RPMI7951 (cell line): ENCODE results near the gene BOC. TPM values are rescaled to one million over a fixed set of nuclear protein-coding genes. Genes with fewer than 3 reads are reported as not detected.

ENCODE experiments used
- DNase-seq: peaks from one replicate; pipeline ENCODE4 v3.0.0-alpha.2; 2012; ENCODE audit warnings: low read depth
- total RNA-seq: library from RNA; depleted of rRNA; stranded (reverse); fragments of >200 nt; shearing (Covaris generic); gene quantifications from 2 replicates; pipeline ENCODE4 v1.2.3, GENCODE V29; 2014

BOC gene
- total RNA-seq, 1 experiment from 2014 or later = 9.6 TPM

- no peak for DNase-seq
Observed at GRCh38 chr3:113223475-113224281, 12.3 kb downstream of the BOC start.

GRCh38 chr3:113225286-113225685 lies 13.9 kb downstream of the BOC start:
- DNase-seq = no peak

GRCh38 chr3:113226491-113226890 lies 15.1 kb downstream of the BOC start:
- DNase-seq = no peak

- DNase-seq = no peak
Observed at GRCh38 chr3:113227146-113227545, 15.8 kb downstream of the BOC start.

GRCh38 chr3:113228498-113229286 lies 17.3 kb downstream of the BOC start:
- no peak for DNase-seq

GRCh38 chr3:113231391-113231790 lies 20.0 kb downstream of the BOC start:
- DNase-seq = peak; percentile 91

GRCh38 chr3:113231827-113232253 lies 20.5 kb downstream of the BOC start:
- DNase-seq = peak; percentile 96

- DNase-seq = peak; percentile 50
Observed at GRCh38 chr3:113232342-113232741, 21.0 kb downstream of the BOC start.

GRCh38 chr3:113233497-113233896 lies 22.1 kb downstream of the BOC start:
- no peak for DNase-seq

GRCh38 chr3:113234028-113234427 lies 22.7 kb downstream of the BOC start:
- no peak for DNase-seq

- peak; percentile 71 for DNase-seq
Observed at GRCh38 chr3:113234688-113235260, 23.4 kb downstream of the BOC start.

GRCh38 chr3:113238503-113238902 lies 27.1 kb downstream of the BOC start:
- DNase-seq = no peak

GRCh38 chr3:113240841-113241240 lies 29.5 kb downstream of the BOC start:
- DNase-seq = peak; percentile 66

GRCh38 chr3:113241292-113242095 lies 30.1 kb downstream of the BOC start:
- peak; percentile 72 for DNase-seq

- peak; percentile 85 for DNase-seq
Observed at GRCh38 chr3:113242096-113242581, 30.8 kb downstream of the BOC start.

GRCh38 chr3:113243071-113243470 lies 31.7 kb downstream of the BOC start:
- DNase-seq = no peak

GRCh38 chr3:113243846-113244245 lies 32.5 kb downstream of the BOC start:
- DNase-seq = no peak

GRCh38 chr3:113245761-113246161 lies 34.4 kb downstream of the BOC start:
- peak; percentile 52 for DNase-seq

- no peak for DNase-seq
Observed at GRCh38 chr3:113247068-113247467, 35.7 kb downstream of the BOC start.

- no peak for DNase-seq
Observed at GRCh38 chr3:113247675-113248458, 36.5 kb downstream of the BOC start.

GRCh38 chr3:113249111-113249510 lies 37.8 kb downstream of the BOC start:
- peak; percentile 98 for DNase-seq
